GM19043 (cell line): ENCODE measurements around the gene NME2.

Experiments used
- ATAC-seq: cut with Tn5 transposase; IDR thresholded peaks from one replicate; pipeline ENCODE4 v1.9.1; 2021; ENCODE audit warnings: low read depth; ENCODE audit not compliant: unreplicated experiment

NME2 gene

DNA sequence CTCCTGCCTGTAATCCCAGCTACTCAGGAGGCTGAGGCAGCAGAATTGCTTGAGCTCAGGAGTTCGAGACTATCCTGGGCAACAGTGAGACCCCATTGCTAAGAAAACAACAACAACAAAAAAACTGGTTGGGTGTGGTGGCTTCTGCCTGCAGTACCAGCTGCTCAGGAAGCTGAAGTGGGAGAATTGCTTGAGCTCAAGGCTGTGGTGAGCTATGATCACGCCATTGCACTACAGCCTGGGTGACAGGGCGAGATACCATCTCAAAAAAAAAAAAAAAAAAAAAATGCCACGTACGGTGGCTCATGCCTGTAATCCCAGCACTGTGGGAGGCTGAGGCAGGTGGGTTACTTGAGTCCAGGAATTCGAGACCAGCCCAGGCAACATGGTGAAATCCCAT, 34.1 kb downstream of the NME2 start:
- ATAC-seq, result no peak

DNA sequence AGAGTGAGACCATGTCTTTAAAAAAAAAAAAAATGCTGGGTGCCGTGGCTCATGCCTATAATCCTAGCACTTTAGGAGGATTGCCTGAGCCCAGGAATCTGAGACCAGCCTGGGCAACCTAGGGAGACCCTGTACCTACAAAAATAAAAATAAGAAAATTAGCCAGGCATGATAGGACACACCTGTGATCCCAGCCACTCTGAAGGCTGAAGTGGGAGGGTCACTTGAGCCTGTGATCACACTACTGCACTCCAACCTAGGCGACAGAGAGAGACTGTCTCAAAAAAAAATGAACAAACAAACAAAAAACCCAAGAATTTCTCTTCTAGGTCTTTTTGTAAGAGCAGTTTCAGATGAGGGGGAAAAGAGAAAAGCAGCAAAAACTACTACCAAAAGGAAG, 34.6 kb downstream of the NME2 start:
- no peak for ATAC-seq

DNA sequence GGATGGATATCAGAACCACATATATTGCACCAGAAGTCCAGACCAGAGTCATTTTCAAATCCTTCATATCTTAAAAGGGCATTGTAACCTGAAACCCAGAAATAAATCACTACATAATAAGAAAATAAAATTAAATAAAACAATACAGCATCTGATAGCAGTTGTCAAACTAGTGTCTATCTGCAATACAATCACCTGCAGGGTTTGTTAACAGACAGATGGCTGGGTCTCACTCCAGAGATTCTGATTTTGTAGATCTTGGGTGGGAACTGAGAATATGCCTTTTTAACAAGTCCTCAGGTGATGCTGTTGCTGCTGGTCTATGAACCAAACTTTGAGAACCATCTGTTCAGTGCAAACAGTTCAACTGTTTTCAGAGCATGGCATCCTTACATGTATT, 37.6 kb downstream of the NME2 start:
- ATAC-seq, result no peak

DNA sequence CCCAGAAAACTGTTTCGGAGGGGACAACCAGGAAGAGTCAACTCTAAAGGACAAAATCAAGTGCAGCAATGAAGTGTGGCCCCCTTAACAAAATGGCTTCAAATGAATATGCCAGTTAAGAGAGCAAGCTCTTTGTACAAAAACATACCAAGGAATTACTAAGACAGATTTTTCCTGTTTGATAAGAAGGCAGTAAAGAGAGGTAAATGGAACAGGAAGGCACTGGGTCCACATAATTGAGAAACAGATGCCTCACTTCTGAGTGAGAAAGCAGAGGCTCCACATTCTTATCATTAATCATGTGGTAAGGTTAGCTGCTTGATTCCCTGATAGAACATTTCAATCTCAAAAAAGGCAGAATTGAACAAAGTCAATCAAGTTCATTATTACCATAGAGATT, 48.7 kb downstream of the NME2 start:
- ATAC-seq, result no peak

DNA sequence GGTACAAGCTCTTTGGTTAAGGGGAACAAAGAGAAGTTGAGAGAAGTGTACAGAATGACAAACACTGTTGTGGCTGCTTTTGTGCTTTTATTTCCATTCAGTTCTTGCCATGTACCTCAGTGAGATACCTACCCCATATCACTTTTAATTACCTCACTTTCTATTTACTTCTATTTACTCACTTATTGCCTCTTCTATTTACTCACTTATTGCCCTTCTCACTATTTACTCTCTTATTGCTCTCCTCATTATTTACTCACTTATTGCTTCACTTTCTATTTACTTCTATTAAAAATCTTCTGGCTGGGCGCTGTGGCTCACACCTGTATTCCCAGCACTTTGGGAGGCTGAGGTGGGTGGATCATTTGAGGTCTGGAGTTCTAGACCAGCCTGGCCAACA, 51.7 kb downstream of the NME2 start:
- no peak for ATAC-seq

DNA sequence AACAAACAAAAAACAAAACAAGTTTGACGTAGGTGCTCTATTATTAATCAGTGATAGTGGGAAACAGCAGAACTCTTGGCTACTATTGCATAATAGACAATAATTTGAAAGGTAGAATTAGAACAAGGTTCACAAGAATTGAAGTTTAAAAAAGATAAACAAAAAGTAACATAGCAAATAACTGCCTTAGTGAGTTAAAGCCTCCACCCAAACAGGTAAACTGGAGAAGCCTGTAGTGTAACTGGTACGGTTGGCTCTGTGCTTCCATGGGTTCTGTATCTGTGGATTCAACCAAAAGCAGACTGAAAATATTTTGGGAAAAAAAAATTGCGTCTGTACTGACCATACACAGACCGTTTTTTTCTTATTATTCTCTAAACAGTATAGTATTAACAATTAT, 55.1 kb downstream of the NME2 start:
- ATAC-seq, result no peak
